ENCODE data around the gene SPNS3. TPM values are rescaled to one million over a fixed set of nuclear protein-coding genes. Genes with fewer than 3 reads are reported as not detected.

SPNS3 gene
- total RNA-seq, 4 donors from 2014 or later, result not detected

DNA sequence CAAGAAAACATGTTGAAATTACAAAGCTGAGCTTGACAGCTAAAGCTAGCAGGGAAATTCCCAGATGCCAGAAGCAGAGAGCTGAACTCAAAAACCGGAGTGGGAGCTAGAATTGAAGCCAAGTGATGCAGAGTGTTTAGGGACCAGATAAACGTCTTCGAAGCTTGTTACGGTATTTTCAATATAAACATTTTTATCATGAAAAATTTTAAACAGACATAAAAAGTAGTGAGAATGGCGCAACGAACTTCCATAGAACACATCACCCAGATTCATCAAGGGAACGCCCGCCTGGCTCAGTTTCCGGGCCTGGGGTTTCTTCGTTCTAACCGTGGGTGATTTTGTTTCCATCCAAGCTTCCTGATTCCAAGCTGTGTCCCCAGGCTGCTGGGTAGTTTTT, 83.0 kb downstream of the SPNS3 start:
- in situ Hi-C loops (cut with MboI; ENCODE audit: low sequenced_read_pairs in 4 of 4), result no loop called here
- intact Hi-C loops (cut with DNase I; ENCODE audit: low total_unique reads), result no loop called here
- Histone ChIP-seq H3K9me3 (no peaks in the 10 kb centered on the region), H3K27me3 (no peaks in the 10 kb centered on the region), H3K4me1 (no peaks in the 10 kb centered on the region), H3K4me3 (no peak overlapping the region), H3K27ac (peak overlapping the region in 2 of 4 donors; percentile 5 to 74), H3K36me3 (no peaks in the 10 kb centered on the region)
- ATAC-seq, result no peak
- DNase-seq, result no peak
- TF ChIP-seq, protein P1, sequence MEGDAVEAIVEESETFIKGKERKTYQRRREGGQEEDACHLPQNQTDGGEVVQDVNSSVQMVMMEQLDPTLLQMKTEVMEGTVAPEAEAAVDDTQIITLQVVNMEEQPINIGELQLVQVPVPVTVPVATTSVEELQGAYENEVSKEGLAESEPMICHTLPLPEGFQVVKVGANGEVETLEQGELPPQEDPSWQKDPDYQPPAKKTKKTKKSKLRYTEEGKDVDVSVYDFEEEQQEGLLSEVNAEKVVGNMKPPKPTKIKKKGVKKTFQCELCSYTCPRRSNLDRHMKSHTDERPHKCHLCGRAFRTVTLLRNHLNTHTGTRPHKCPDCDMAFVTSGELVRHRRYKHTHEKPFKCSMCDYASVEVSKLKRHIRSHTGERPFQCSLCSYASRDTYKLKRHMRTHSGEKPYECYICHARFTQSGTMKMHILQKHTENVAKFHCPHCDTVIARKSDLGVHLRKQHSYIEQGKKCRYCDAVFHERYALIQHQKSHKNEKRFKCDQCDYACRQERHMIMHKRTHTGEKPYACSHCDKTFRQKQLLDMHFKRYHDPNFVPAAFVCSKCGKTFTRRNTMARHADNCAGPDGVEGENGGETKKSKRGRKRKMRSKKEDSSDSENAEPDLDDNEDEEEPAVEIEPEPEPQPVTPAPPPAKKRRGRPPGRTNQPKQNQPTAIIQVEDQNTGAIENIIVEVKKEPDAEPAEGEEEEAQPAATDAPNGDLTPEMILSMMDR (IDR thresholded peaks at IDR 0.05 in 4 of 5, conservative IDR thresholded peaks at IDR 0.05 in 1 of 5), result no peak
- no peak for TF ChIP-seq POLR2A (IDR thresholded peaks at IDR 0.05)

DNA sequence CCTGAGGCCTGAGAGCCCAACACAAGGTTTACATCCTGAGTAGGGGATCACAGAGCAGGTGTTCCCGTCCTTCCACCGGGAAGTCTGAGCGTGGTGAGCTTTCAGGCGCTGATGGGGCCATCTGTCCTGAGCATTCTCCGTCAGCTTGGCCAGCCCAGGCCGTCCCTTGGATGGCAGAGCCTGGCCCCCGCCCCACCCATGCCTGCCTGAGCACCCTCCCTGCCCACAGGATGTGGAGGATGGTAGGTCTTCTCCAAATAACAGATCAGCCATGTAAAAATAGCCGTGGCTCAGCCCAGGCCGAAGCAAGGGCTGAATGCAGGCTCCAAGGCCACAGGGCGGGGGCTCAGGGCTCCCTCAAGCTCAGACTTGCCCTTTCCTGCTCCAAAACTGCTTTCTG, 85.2 kb downstream of the SPNS3 start:
- no peak for DNase-seq
- no peaks in the 10 kb centered on the region for H3K36me3 ChIP-seq
- no peaks in the 10 kb centered on the region for H3K9me3 ChIP-seq
- ATAC-seq, result no peak
- intact Hi-C loops (cut with DNase I; ENCODE audit: low total_unique reads) (no loop called here), in situ Hi-C loops (cut with MboI; ENCODE audit: low sequenced_read_pairs in 4 of 4) (no loop called here)
- peak overlapping the region; percentile 74 to 81 (median 76) for H3K27ac ChIP-seq
- H3K27me3 ChIP-seq, result no peaks in the 10 kb centered on the region
- no peak overlapping the region for H3K4me3 ChIP-seq
- TF ChIP-seq, protein P1 (IDR thresholded peaks at IDR 0.05 in 4 of 5, conservative IDR thresholded peaks at IDR 0.05 in 1 of 5), result no peak
- no peak for TF ChIP-seq POLR2A (IDR thresholded peaks at IDR 0.05)
- H3K4me1 ChIP-seq, result peaks cover 0 to 2% of the 10 kb centered on the region in 2 donors

DNA sequence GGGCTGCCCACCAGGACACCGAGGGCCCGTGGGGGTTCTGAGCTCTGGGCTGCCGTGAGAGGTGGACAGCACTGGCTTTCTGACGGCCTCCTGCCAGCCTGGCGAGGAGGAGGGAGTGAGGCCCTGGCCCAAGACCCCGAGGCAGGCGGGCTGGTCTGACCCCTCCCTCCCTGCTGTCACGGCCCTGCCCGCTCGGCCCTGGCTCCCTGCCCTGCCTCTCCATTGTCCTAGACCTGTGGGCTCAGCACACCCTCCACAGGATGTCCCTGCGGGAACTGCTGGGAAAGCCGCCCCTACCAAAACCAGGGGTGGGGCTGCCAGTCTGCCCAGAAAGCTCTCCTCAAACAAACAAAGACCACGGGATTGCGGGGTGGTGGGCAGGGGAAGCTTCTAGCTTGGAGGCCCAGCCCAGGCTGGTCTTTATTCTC, 85.6 kb downstream of the SPNS3 start:
- Histone ChIP-seq H3K4me1 (peaks cover 0 to 2% of the 10 kb centered on the region in 2 donors), H3K9me3 (no peaks in the 10 kb centered on the region), H3K27ac (peak overlapping the region; percentile 74 to 82 (median 78)), H3K36me3 (no peaks in the 10 kb centered on the region), H3K27me3 (no peaks in the 10 kb centered on the region), H3K4me3 (no peak overlapping the region)
- in situ Hi-C loops (cut with MboI; ENCODE audit: low sequenced_read_pairs in 4 of 4), result no loop called here
- no peak for DNase-seq
- intact Hi-C loops (cut with DNase I; ENCODE audit: low total_unique reads), result no loop called here
- TF ChIP-seq, protein P1 (IDR thresholded peaks at IDR 0.05 in 4 of 5, conservative IDR thresholded peaks at IDR 0.05 in 1 of 5), result no peak
- peak; percentile 8 to 48 for TF ChIP-seq POLR2A (IDR thresholded peaks at IDR 0.05)
- ATAC-seq, result peak; percentile 40 to 47

DNA sequence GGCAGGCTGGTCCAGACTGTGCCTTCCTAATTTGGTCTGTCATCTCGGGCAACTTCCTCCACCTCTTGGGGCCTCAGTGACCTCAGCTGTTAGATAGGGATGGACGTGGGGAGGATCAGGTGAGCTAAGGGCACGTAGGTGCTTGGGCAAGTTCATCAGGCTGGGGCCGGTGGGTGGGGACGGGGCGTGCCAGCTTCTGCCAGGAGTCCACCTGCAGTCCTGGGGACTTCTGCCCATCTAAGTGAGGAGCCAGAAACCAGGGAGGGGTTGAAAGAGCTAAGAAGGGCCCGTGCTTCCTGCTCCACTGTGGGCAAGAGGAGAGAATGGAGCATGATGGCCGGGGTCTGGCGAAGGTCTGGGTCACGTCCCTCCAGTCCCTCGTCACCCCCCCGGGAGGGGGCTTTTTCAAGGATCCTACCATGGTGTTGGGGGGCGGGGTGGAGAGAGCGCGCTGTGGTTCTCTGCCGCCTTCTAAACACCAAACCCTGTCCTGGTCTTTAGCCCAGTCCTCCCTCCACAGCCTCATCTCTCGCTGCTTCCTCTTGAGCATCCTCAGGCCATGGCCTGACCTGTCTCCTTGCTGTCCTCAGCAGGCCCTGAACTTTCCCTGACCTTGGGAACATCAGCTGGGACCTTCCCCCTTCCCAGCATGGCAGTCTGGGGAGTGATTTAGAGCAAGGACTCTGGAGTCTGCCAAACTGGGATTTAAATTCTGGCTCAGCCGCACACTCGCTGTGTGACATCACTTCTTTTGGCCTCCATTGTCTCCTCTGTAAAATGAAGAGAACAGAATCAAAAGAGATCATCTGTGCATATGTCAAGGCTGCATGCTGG, 86.5 kb downstream of the SPNS3 start:
- in situ Hi-C loops (cut with MboI; ENCODE audit: low sequenced_read_pairs in 4 of 4), result no loop called here
- no peaks in the 10 kb centered on the region for H3K9me3 ChIP-seq
- H3K4me1 ChIP-seq, result peaks cover 0 to 2% of the 10 kb centered on the region in 2 donors
- H3K27ac ChIP-seq, result peak overlapping the region; percentile 53 to 82 (median 74)
- DNase-seq (no peak), ATAC-seq (no peak)
- intact Hi-C loops (cut with DNase I; ENCODE audit: low total_unique reads), result no loop called here
- no peaks in the 10 kb centered on the region for H3K27me3 ChIP-seq
- TF ChIP-seq POLR2A (IDR thresholded peaks at IDR 0.05), result no peak
- TF ChIP-seq, protein P1 (IDR thresholded peaks at IDR 0.05 in 4 of 5, conservative IDR thresholded peaks at IDR 0.05 in 1 of 5), result no peak
- no peaks in the 10 kb centered on the region for H3K36me3 ChIP-seq
- H3K4me3 ChIP-seq, result no peak overlapping the region

Measured in gastrocnemius medialis (tissue), 4 donors.